K562 (cell line): ENCODE data around the gene B4GALNT4. TPM values are rescaled to one million over a fixed set of nuclear protein-coding genes. Genes with fewer than 3 reads are reported as not detected.

Experiments used
- C11orf30 ChIP-seq: fragments of 450-650 bp; IDR thresholded peaks from 2 replicates; pipeline ENCODE4 v1.6.1; 2016; ENCODE audit warnings: low read depth, mild to moderate bottlenecking
- MAFK ChIP-seq: IDR thresholded peaks from 2 replicates; pipeline ENCODE4 v1.6.1; 2011; ENCODE audit warnings: low read length, improper control_type of control experiment
- PTTG1 ChIP-seq: fragments of 450-650 bp; IDR thresholded peaks from 2 replicates; pipeline ENCODE4 v1.6.1; 2016; ENCODE audit warnings: low read depth, mild to moderate bottlenecking, missing genetic modification characterization, missing compliant biosample characterization
- XRCC3 ChIP-seq: fragments of 450-650 bp; IDR thresholded peaks from 2 replicates; pipeline ENCODE4 v1.6.1; 2017; ENCODE audit warnings: mild to moderate bottlenecking, moderate library complexity
- polyA plus RNA-seq, 8 experiments: library from polyadenylated mRNA; depleted of rRNA in 4 of 8; stranded (reverse) in 5 of 8; unstranded in 3 of 8; fragments of >200 nt; fragmentation: Nextera tagmentation in 2 of 8; fragmentation: Illumina TruSeq in 1 of 8; extraction: Ambion mirVana in 2 of 8; extraction: Trizol in 1 of 8; gene quantifications; 2 replicates each; pipeline versions ENCODE4 v1.2.1 to v1.2.3, GENCODE V29; 2011 to 2014; ENCODE audit warnings: inconsistent platforms in 1 of 8, missing spikeins in 1 of 8
- total RNA-seq, 7 experiments: library from RNA; depleted of rRNA in 6 of 7; stranded (reverse); fragments of >200 nt in 6 of 7; fragmentation: Illumina TruSeq in 2 of 7; extraction: Trizol in 2 of 7; gene quantifications; 2 replicates each; pipeline versions ENCODE4 v1.2.1 to v1.2.3, GENCODE V29; 2011 to 2021; ENCODE audit warnings: low replicate concordance in 1 of 7
- TF ChIP-seq, protein P1 (sequence below): fragments of 450-650 bp; IDR thresholded peaks from 2 replicates; pipeline ENCODE4 v1.6.1; 2016; ENCODE audit warnings: borderline replicate concordance
- TF ChIP-seq, protein P2 (sequence below), 3 experiments: IDR thresholded peaks in 2 of 3; conservative IDR thresholded peaks in 1 of 3; 2 replicates each; pipeline ENCODE4 v1.5.1; 2011 to 2012; ENCODE audit warnings: low read length in 3 of 3, mild to moderate bottlenecking in 3 of 3, control low read depth in 2 of 3, improper control_type of control experiment in 1 of 3, inconsistent platforms in 1 of 3, low read depth in 1 of 3, mixed read lengths in 1 of 3, moderate library complexity in 1 of 3; ENCODE audit not compliant: insufficient read depth in 2 of 3
- TF ChIP-seq, protein P3 (sequence below): fragments of 250-450 bp; sonication (Bioruptor Pico); IDR thresholded peaks from 2 replicates; pipeline ENCODE4 v1.9.0; 2021; ENCODE audit warnings: mild to moderate bottlenecking, inconsistent platforms
- TF ChIP-seq, protein P4 (sequence below): IDR thresholded peaks from 3 replicates; pipeline ENCODE4 v1.6.1; 2011; ENCODE audit warnings: borderline replicate concordance, mild to moderate bottlenecking; ENCODE audit not compliant: insufficient read length, insufficient read depth
- TF ChIP-seq, protein P5 (sequence below), 2 experiments: IDR thresholded peaks in 1 of 2; conservative IDR thresholded peaks in 1 of 2; 2 replicates each; pipeline ENCODE4 v1.6.1; 2016; ENCODE audit warnings: low read depth in 2 of 2, mild to moderate bottlenecking in 1 of 2, missing compliant biosample characterization in 1 of 2, missing genetic modification characterization in 1 of 2, moderate library complexity in 1 of 2
- TF ChIP-seq, protein P6 (sequence below): fragments of 450-650 bp; IDR thresholded peaks from 2 replicates; pipeline ENCODE4 v1.6.1; 2017; ENCODE audit warnings: antibody characterized with exemption
- TF ChIP-seq, protein P7 (sequence below): sonication (generic); formaldehyde crosslinking; IDR thresholded peaks from 2 replicates; pipeline ENCODE4 v1.8.0; 2022; ENCODE audit warnings: missing genetic modification reagents, mild to moderate bottlenecking, borderline replicate concordance

B4GALNT4 gene
- total and polyA plus RNA-seq, 9 of the 15 experiments (the other 6 are each of a cell fraction or from before 2014, with no cell fraction given), result 0.20 to 37.1 (median 10.8) TPM; not detected in 1

DNA sequence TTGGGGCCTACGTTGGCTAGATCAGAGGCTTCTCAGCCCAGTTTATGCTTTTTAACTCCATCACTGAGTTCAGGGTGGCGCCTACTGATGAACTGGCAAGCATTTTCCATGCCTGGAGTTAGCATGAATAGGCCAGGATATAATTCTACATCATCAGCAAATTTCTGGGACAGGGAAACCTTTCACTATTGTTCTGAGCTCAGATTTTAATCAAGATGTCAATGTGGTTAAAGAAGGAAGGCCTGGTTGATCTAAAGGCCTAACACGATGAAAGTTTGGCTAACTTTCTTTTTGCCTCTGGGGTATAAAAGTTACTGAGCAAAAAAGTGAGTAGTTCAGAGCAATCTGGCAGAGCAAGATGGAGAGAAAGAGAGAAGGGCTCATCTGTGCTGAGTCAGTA lies 27.0 kb upstream of the B4GALNT4 start (continued):
- TF ChIP-seq, protein P1, sequence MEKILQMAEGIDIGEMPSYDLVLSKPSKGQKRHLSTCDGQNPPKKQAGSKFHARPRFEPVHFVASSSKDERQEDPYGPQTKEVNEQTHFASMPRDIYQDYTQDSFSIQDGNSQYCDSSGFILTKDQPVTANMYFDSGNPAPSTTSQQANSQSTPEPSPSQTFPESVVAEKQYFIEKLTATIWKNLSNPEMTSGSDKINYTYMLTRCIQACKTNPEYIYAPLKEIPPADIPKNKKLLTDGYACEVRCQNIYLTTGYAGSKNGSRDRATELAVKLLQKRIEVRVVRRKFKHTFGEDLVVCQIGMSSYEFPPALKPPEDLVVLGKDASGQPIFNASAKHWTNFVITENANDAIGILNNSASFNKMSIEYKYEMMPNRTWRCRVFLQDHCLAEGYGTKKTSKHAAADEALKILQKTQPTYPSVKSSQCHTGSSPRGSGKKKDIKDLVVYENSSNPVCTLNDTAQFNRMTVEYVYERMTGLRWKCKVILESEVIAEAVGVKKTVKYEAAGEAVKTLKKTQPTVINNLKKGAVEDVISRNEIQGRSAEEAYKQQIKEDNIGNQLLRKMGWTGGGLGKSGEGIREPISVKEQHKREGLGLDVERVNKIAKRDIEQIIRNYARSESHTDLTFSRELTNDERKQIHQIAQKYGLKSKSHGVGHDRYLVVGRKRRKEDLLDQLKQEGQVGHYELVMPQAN, result no peak
- TF ChIP-seq, protein P2, sequence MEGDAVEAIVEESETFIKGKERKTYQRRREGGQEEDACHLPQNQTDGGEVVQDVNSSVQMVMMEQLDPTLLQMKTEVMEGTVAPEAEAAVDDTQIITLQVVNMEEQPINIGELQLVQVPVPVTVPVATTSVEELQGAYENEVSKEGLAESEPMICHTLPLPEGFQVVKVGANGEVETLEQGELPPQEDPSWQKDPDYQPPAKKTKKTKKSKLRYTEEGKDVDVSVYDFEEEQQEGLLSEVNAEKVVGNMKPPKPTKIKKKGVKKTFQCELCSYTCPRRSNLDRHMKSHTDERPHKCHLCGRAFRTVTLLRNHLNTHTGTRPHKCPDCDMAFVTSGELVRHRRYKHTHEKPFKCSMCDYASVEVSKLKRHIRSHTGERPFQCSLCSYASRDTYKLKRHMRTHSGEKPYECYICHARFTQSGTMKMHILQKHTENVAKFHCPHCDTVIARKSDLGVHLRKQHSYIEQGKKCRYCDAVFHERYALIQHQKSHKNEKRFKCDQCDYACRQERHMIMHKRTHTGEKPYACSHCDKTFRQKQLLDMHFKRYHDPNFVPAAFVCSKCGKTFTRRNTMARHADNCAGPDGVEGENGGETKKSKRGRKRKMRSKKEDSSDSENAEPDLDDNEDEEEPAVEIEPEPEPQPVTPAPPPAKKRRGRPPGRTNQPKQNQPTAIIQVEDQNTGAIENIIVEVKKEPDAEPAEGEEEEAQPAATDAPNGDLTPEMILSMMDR (IDR thresholded peaks at IDR 0.05 in 2 of 3, conservative IDR thresholded peaks at IDR 0.05 in 1 of 3; ENCODE audit: insufficient read depth in 2 of 3, low read depth in 1 of 3, low read length in 3 of 3), result no peak
- TF ChIP-seq, protein P3, sequence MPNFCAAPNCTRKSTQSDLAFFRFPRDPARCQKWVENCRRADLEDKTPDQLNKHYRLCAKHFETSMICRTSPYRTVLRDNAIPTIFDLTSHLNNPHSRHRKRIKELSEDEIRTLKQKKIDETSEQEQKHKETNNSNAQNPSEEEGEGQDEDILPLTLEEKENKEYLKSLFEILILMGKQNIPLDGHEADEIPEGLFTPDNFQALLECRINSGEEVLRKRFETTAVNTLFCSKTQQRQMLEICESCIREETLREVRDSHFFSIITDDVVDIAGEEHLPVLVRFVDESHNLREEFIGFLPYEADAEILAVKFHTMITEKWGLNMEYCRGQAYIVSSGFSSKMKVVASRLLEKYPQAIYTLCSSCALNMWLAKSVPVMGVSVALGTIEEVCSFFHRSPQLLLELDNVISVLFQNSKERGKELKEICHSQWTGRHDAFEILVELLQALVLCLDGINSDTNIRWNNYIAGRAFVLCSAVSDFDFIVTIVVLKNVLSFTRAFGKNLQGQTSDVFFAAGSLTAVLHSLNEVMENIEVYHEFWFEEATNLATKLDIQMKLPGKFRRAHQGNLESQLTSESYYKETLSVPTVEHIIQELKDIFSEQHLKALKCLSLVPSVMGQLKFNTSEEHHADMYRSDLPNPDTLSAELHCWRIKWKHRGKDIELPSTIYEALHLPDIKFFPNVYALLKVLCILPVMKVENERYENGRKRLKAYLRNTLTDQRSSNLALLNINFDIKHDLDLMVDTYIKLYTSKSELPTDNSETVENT (CRISPR knock-in tag), result no peak
- TF ChIP-seq, protein P4, sequence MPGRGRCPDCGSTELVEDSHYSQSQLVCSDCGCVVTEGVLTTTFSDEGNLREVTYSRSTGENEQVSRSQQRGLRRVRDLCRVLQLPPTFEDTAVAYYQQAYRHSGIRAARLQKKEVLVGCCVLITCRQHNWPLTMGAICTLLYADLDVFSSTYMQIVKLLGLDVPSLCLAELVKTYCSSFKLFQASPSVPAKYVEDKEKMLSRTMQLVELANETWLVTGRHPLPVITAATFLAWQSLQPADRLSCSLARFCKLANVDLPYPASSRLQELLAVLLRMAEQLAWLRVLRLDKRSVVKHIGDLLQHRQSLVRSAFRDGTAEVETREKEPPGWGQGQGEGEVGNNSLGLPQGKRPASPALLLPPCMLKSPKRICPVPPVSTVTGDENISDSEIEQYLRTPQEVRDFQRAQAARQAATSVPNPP, result no peak
- TF ChIP-seq XRCC3 (no peak), MAFK (peak; percentile 51; the same call in 1 of the 2 replicates), C11orf30 (peak; percentile 88), PTTG1 (no peak)
- TF ChIP-seq, protein P5, sequence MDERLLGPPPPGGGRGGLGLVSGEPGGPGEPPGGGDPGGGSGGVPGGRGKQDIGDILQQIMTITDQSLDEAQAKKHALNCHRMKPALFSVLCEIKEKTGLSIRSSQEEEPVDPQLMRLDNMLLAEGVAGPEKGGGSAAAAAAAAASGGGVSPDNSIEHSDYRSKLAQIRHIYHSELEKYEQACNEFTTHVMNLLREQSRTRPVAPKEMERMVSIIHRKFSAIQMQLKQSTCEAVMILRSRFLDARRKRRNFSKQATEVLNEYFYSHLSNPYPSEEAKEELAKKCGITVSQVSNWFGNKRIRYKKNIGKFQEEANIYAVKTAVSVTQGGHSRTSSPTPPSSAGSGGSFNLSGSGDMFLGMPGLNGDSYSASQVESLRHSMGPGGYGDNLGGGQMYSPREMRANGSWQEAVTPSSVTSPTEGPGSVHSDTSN (CRISPR knock-in tag; IDR thresholded peaks at IDR 0.05; ENCODE audit: low read depth), result no peak
- TF ChIP-seq, protein P5 (tag; conservative IDR thresholded peaks at IDR 0.05; ENCODE audit: low read depth), result no peak
- TF ChIP-seq, protein P6, sequence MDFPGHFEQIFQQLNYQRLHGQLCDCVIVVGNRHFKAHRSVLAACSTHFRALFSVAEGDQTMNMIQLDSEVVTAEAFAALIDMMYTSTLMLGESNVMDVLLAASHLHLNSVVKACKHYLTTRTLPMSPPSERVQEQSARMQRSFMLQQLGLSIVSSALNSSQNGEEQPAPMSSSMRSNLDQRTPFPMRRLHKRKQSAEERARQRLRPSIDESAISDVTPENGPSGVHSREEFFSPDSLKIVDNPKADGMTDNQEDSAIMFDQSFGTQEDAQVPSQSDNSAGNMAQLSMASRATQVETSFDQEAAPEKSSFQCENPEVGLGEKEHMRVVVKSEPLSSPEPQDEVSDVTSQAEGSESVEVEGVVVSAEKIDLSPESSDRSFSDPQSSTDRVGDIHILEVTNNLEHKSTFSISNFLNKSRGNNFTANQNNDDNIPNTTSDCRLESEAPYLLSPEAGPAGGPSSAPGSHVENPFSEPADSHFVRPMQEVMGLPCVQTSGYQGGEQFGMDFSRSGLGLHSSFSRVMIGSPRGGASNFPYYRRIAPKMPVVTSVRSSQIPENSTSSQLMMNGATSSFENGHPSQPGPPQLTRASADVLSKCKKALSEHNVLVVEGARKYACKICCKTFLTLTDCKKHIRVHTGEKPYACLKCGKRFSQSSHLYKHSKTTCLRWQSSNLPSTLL, result no peak
- TF ChIP-seq, protein P7, sequence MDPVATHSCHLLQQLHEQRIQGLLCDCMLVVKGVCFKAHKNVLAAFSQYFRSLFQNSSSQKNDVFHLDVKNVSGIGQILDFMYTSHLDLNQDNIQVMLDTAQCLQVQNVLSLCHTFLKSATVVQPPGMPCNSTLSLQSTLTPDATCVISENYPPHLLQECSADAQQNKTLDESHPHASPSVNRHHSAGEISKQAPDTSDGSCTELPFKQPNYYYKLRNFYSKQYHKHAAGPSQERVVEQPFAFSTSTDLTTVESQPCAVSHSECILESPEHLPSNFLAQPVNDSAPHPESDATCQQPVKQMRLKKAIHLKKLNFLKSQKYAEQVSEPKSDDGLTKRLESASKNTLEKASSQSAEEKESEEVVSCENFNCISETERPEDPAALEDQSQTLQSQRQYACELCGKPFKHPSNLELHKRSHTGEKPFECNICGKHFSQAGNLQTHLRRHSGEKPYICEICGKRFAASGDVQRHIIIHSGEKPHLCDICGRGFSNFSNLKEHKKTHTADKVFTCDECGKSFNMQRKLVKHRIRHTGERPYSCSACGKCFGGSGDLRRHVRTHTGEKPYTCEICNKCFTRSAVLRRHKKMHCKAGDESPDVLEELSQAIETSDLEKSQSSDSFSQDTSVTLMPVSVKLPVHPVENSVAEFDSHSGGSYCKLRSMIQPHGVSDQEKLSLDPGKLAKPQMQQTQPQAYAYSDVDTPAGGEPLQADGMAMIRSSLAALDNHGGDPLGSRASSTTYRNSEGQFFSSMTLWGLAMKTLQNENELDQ (CRISPR knock-in tag), result no peak
